NCI-H1436 (cell line): ENCODE results near the gene ANO4.
"Not testable (repeated sequence)": the region's sequence is repeated elsewhere in the genome, so short reads cannot be mapped to it uniquely, and the experiment has no call there.

ENCODE experiments used
- DNase-seq: peaks from one replicate; lab custom pipeline; 2025; lab: John Stamatoyannopoulos, UW

Gene ANO4

GRCh38 chr12:100871195-100871734, 76.7 kb downstream of the ANO4 start:
- no peak for DNase-seq

- DNase-seq: no peak
These were observed 80.6 kb downstream of the ANO4 start for GRCh38 chr12:100875156-100875555.

GRCh38 chr12:100875771-100876170, 81.2 kb downstream of the ANO4 start:
- no peak for DNase-seq

GRCh38 chr12:100877776-100878175, 83.2 kb downstream of the ANO4 start:
- DNase-seq: no peak

GRCh38 chr12:100895192-100895591, 100.6 kb downstream of the ANO4 start:
- no peak for DNase-seq

GRCh38 chr12:100896192-100896591, 101.6 kb downstream of the ANO4 start:
- DNase-seq: no peak

GRCh38 chr12:100897240-100897639, 102.7 kb downstream of the ANO4 start:
- DNase-seq: no peak

GRCh38 chr12:100899301-100899700, 104.7 kb downstream of the ANO4 start:
- DNase-seq: no peak

- DNase-seq: no peak
These were observed 106.2 kb downstream of the ANO4 start for GRCh38 chr12:100900808-100901207.

- DNase-seq: no peak
These were observed 106.7 kb downstream of the ANO4 start for GRCh38 chr12:100901266-100901665.

GRCh38 chr12:100904270-100904669, 109.7 kb downstream of the ANO4 start:
- no peak for DNase-seq

- no peak for DNase-seq
These were observed 113.9 kb downstream of the ANO4 start for GRCh38 chr12:100908501-100908900.

- DNase-seq: no peak
These were observed 119.5 kb downstream of the ANO4 start for GRCh38 chr12:100913872-100914592.

GRCh38 chr12:100919116-100919515, 124.5 kb downstream of the ANO4 start:
- no peak for DNase-seq

- no peak for DNase-seq
These were observed 125.9 kb downstream of the ANO4 start for GRCh38 chr12:100920493-100920892.

- DNase-seq: no peak
These were observed 132.2 kb downstream of the ANO4 start for GRCh38 chr12:100926669-100927248.

GRCh38 chr12:100927826-100928225, 133.2 kb downstream of the ANO4 start:
- DNase-seq: no peak

- DNase-seq: no peak
These were observed 138.0 kb downstream of the ANO4 start for GRCh38 chr12:100932571-100932970.

GRCh38 chr12:100933531-100933930, 139.0 kb downstream of the ANO4 start:
- not testable (repeated sequence) for DNase-seq

- no peak for DNase-seq
These were observed 141.4 kb downstream of the ANO4 start for GRCh38 chr12:100935929-100936328.

- no peak for DNase-seq
These were observed 142.1 kb downstream of the ANO4 start for GRCh38 chr12:100936661-100937060.

GRCh38 chr12:100940503-100940902, 145.9 kb downstream of the ANO4 start:
- no peak for DNase-seq

- DNase-seq: no peak
These were observed 148.6 kb downstream of the ANO4 start for GRCh38 chr12:100942984-100943749.
